ENCODE measurements around the gene SPRTN. TPM values are rescaled to one million over a fixed set of nuclear protein-coding genes. Genes with fewer than 3 reads are reported as not detected.

Gene SPRTN
- total and polyA plus RNA-seq, 2 experiments from 2014 or later: 9.1 to 25.0 TPM

GRCh38 chr1:231395076-231395997 is 57.2 kb downstream of the SPRTN start:
- TF ChIP-seq EZH2phosphoT487 (IDR thresholded peaks at IDR 0.05; ENCODE audit: unreplicated experiment) (no peak), EZH2 (IDR thresholded peaks at IDR 0.05; ENCODE audit: low read depth, unreplicated experiment) (no peak), NANOG (IDR thresholded peaks at IDR 0.05; ENCODE audit: borderline replicate concordance) (no peak)
- no peaks in the 10 kb centered on the region for H3F3A ChIP-seq (replicated peaks; ENCODE audit: low read depth)
- H3K4me1 Mint-ChIP-seq: peaks cover 12% of the 10 kb centered on the region; the same call in 2 of the 3 replicates
- H3K27ac Mint-ChIP-seq: no peak overlapping the region
- H3K27me3 ChIP-seq (ENCODE audit: insufficient read depth): no peaks in the 10 kb centered on the region
- no peak overlapping the region for H3K4me3 Mint-ChIP-seq
- no peak overlapping the region for H2AFZ ChIP-seq
- no peak overlapping the region for H3K27ac ChIP-seq (ENCODE audit: low read depth)
- H3K36me3 ChIP-seq (ENCODE audit: insufficient read depth): no peaks in the 10 kb centered on the region
- ATAC-seq (no peak), DNase-seq (ENCODE audit: low spot score) (no peak)
- H3K27me3 Mint-ChIP-seq (ENCODE audit: insufficient read depth, low read depth, poor library complexity): no peaks in the 10 kb centered on the region
- no peaks in the 10 kb centered on the region for H3K9me3 Mint-ChIP-seq
- no peaks in the 10 kb centered on the region for H3K9me2 ChIP-seq (ENCODE audit: insufficient read depth)
- no peaks in the 10 kb centered on the region; the same call in 1 of the 2 replicates for H3K4me1 ChIP-seq (ENCODE audit: insufficient read depth)
- H3K4me3 ChIP-seq: no peak overlapping the region
- H3K4me2 ChIP-seq: no peak overlapping the region
- H3K36me3 Mint-ChIP-seq (ENCODE audit: low read depth): no peaks in the 10 kb centered on the region
- no peaks in the 10 kb centered on the region for H4K20me1 ChIP-seq (replicated peaks; ENCODE audit: insufficient read depth)
- no peaks in the 10 kb centered on the region for H3K79me2 ChIP-seq (replicated peaks; ENCODE audit: insufficient read depth)

GRCh38 chr1:231395998-231396390 is 57.9 kb downstream of the SPRTN start:
- ATAC-seq: no peak
- DNase-seq (ENCODE audit: low spot score): no peak
- Mint-ChIP-seq H3K27me3 (ENCODE audit: insufficient read depth, low read depth, poor library complexity) (no peaks in the 10 kb centered on the region), H3K36me3 (ENCODE audit: low read depth) (no peaks in the 10 kb centered on the region), H3K4me3 (no peak overlapping the region), H3K27ac (no peak overlapping the region), H3K9me3 (no peaks in the 10 kb centered on the region), H3K4me1 (peaks cover 12% of the 10 kb centered on the region; the same call in 2 of the 3 replicates)
- Histone ChIP-seq H3F3A (replicated peaks; ENCODE audit: low read depth) (no peaks in the 10 kb centered on the region), H2AFZ (no peak overlapping the region), H3K27me3 (ENCODE audit: insufficient read depth) (no peaks in the 10 kb centered on the region), H4K20me1 (replicated peaks; ENCODE audit: insufficient read depth) (no peaks in the 10 kb centered on the region), H3K4me2 (no peak overlapping the region), H3K4me1 (ENCODE audit: insufficient read depth) (no peaks in the 10 kb centered on the region; the same call in 1 of the 2 replicates), H3K9me2 (ENCODE audit: insufficient read depth) (no peaks in the 10 kb centered on the region), H3K79me2 (replicated peaks; ENCODE audit: insufficient read depth) (no peaks in the 10 kb centered on the region), H3K36me3 (ENCODE audit: insufficient read depth) (no peaks in the 10 kb centered on the region), H3K4me3 (no peak overlapping the region), H3K27ac (ENCODE audit: low read depth) (no peak overlapping the region)
- TF ChIP-seq ZNF462 (CRISPR knock-in tag; IDR thresholded peaks at IDR 0.05) (no peak), POLR2AphosphoS5 (IDR thresholded peaks at IDR 0.05; ENCODE audit: low read depth) (no peak), EZH2 (IDR thresholded peaks at IDR 0.05; ENCODE audit: low read depth, unreplicated experiment) (no peak), JUNB (IDR thresholded peaks at IDR 0.05; ENCODE audit: unreplicated experiment) (no peak), EZH2phosphoT487 (IDR thresholded peaks at IDR 0.05; ENCODE audit: unreplicated experiment) (no peak), CREB1 (CRISPR knock-in tag; IDR thresholded peaks at IDR 0.05; ENCODE audit: low read depth) (no peak), REST (IDR thresholded peaks at IDR 0.05; ENCODE audit: unreplicated experiment) (no peak), ZNF114 (CRISPR knock-in tag; IDR thresholded peaks at IDR 0.05) (no peak), ETS1 (IDR thresholded peaks at IDR 0.05) (no peak)
